ENCODE data around the gene PPHLN1.

The PPHLN1 gene

GRCh38 chr12:42308390-42308789 is 17.6 kb upstream of the PPHLN1 start:
- Histone ChIP-seq H4K20me1 (ENCODE audit: insufficient read depth, low read length) (no peaks in the 10 kb centered on the region), H3K79me2 (ENCODE audit: insufficient read depth, low read length) (no peaks in the 10 kb centered on the region), H3K27ac (ENCODE audit: low read length) (no peak overlapping the region), H3K9me3 (ENCODE audit: insufficient read depth, low read length, severe bottlenecking) (no peaks in the 10 kb centered on the region), H3K4me1 (ENCODE audit: insufficient read depth, low read length) (no peaks in the 10 kb centered on the region), H3K36me3 (ENCODE audit: insufficient read depth, low read length) (peaks cover 6% of the 10 kb centered on the region; the same call in 1 of the 2 replicates), H2AFZ (ENCODE audit: low read depth, low read length) (no peak overlapping the region), H3K27me3 (ENCODE audit: insufficient read depth, low read length, poor library complexity) (no peaks in the 10 kb centered on the region), H3K4me3 (ENCODE audit: low read depth in 1 of 2, low read length in 2 of 2) (no peak overlapping the region), H3K9ac (ENCODE audit: low read depth, low read length) (no peak overlapping the region), H3K4me2 (ENCODE audit: insufficient read depth, low read length) (no peak overlapping the region)
- DNase-seq: no peak
- ATAC-seq (ENCODE audit: insufficient read depth, low read depth): no peak
- TF ChIP-seq EZH2 (IDR thresholded peaks at IDR 0.05; ENCODE audit: borderline replicate concordance, low read depth, low read length, severe bottlenecking) (no peak), CTCF (IDR thresholded peaks at IDR 0.05; ENCODE audit: borderline replicate concordance, extremely low read depth, low read length, poor library complexity, severe bottlenecking) (no peak)

GRCh38 chr12:42309996-42310395 is 16.0 kb upstream of the PPHLN1 start:
- ATAC-seq (ENCODE audit: insufficient read depth, low read depth): no peak
- Histone ChIP-seq H3K79me2 (ENCODE audit: insufficient read depth, low read length) (no peaks in the 10 kb centered on the region), H2AFZ (ENCODE audit: low read depth, low read length) (no peak overlapping the region)

GRCh38 chr12:42315108-42315507 is 10.9 kb upstream of the PPHLN1 start:
- H2AFZ ChIP-seq (ENCODE audit: low read depth, low read length): no peak overlapping the region
- H3K27ac ChIP-seq (ENCODE audit: low read length): no peak overlapping the region
- no peaks in the 10 kb centered on the region for H4K20me1 ChIP-seq (ENCODE audit: insufficient read depth, low read length)
- H3K36me3 ChIP-seq (ENCODE audit: insufficient read depth, low read length): peaks cover 42% of the 10 kb centered on the region
- H3K9ac ChIP-seq (ENCODE audit: low read depth, low read length): no peak overlapping the region
- ATAC-seq (ENCODE audit: insufficient read depth, low read depth) (no peak), DNase-seq (no peak)
- no peaks in the 10 kb centered on the region for H3K9me3 ChIP-seq (ENCODE audit: insufficient read depth, low read length, severe bottlenecking)
- no peaks in the 10 kb centered on the region for H3K27me3 ChIP-seq (ENCODE audit: insufficient read depth, low read length, poor library complexity)
- TF ChIP-seq EZH2 (IDR thresholded peaks at IDR 0.05; ENCODE audit: borderline replicate concordance, low read depth, low read length, severe bottlenecking) (no peak), CTCF (IDR thresholded peaks at IDR 0.05; ENCODE audit: borderline replicate concordance, extremely low read depth, low read length, poor library complexity, severe bottlenecking) (no peak)
- no peak overlapping the region for H3K4me2 ChIP-seq (ENCODE audit: insufficient read depth, low read length)
- no peak overlapping the region for H3K4me3 ChIP-seq (ENCODE audit: low read depth in 1 of 2, low read length in 2 of 2)
- H3K79me2 ChIP-seq (ENCODE audit: insufficient read depth, low read length): no peaks in the 10 kb centered on the region
- H3K4me1 ChIP-seq (ENCODE audit: insufficient read depth, low read length): no peaks in the 10 kb centered on the region

More at GRCh38 chr12:42309996-42310395, 16.0 kb upstream of the PPHLN1 start:
- no peak for DNase-seq
- TF ChIP-seq EZH2 (IDR thresholded peaks at IDR 0.05; ENCODE audit: borderline replicate concordance, low read depth, low read length, severe bottlenecking) (no peak), CTCF (IDR thresholded peaks at IDR 0.05; ENCODE audit: borderline replicate concordance, extremely low read depth, low read length, poor library complexity, severe bottlenecking) (no peak)
- Histone ChIP-seq H4K20me1 (ENCODE audit: insufficient read depth, low read length) (no peaks in the 10 kb centered on the region), H3K9me3 (ENCODE audit: insufficient read depth, low read length, severe bottlenecking) (no peaks in the 10 kb centered on the region), H3K27ac (ENCODE audit: low read length) (no peak overlapping the region), H3K4me3 (ENCODE audit: low read depth in 1 of 2, low read length in 2 of 2) (no peak overlapping the region), H3K36me3 (ENCODE audit: insufficient read depth, low read length) (peaks cover 20% of the 10 kb centered on the region), H3K4me1 (ENCODE audit: insufficient read depth, low read length) (no peaks in the 10 kb centered on the region), H3K4me2 (ENCODE audit: insufficient read depth, low read length) (no peak overlapping the region), H3K27me3 (ENCODE audit: insufficient read depth, low read length, poor library complexity) (no peaks in the 10 kb centered on the region), H3K9ac (ENCODE audit: low read depth, low read length) (no peak overlapping the region)

- DNase-seq: no peak
- peaks cover 41% of the 10 kb centered on the region for H3K36me3 ChIP-seq (ENCODE audit: insufficient read depth, low read length)
- TF ChIP-seq CTCF (IDR thresholded peaks at IDR 0.05; ENCODE audit: borderline replicate concordance, extremely low read depth, low read length, poor library complexity, severe bottlenecking) (no peak), EZH2 (IDR thresholded peaks at IDR 0.05; ENCODE audit: borderline replicate concordance, low read depth, low read length, severe bottlenecking) (no peak)
These were observed 5.2 kb upstream of the PPHLN1 start for GRCh38 chr12:42320796-42321195.

More at GRCh38 chr12:42320796-42321195, 5.2 kb upstream of the PPHLN1 start:
- H4K20me1 ChIP-seq (ENCODE audit: insufficient read depth, low read length): no peaks in the 10 kb centered on the region
- no peak for ATAC-seq (ENCODE audit: insufficient read depth, low read depth)
- H3K4me1 ChIP-seq (ENCODE audit: insufficient read depth, low read length): peaks cover 14% of the 10 kb centered on the region
- no peaks in the 10 kb centered on the region for H3K9me3 ChIP-seq (ENCODE audit: insufficient read depth, low read length, severe bottlenecking)
- H3K9ac ChIP-seq (ENCODE audit: low read depth, low read length): no peak overlapping the region
- no peak overlapping the region for H2AFZ ChIP-seq (ENCODE audit: low read depth, low read length)
- H3K27me3 ChIP-seq (ENCODE audit: insufficient read depth, low read length, poor library complexity): no peaks in the 10 kb centered on the region
- H3K4me3 ChIP-seq (ENCODE audit: low read depth in 1 of 2, low read length in 2 of 2): no peak overlapping the region
- no peak overlapping the region for H3K4me2 ChIP-seq (ENCODE audit: insufficient read depth, low read length)
- H3K27ac ChIP-seq (ENCODE audit: low read length): no peak overlapping the region
- peaks cover 16% of the 10 kb centered on the region for H3K79me2 ChIP-seq (ENCODE audit: insufficient read depth, low read length)

Data from DND-41 (cell line).